ENCODE measurements around the gene GPR161. TPM values are rescaled to one million over a fixed set of nuclear protein-coding genes. Genes with fewer than 3 reads are reported as not detected.

GPR161 gene
- total and polyA plus RNA-seq, 2 donors (not counting 1 experiment from before 2014, with no cell fraction given), result 10.2 to 18.7 TPM

GRCh38 chr1:168083456-168084325, 53.0 kb downstream of the GPR161 start:
- Histone ChIP-seq H3K4me1 (ENCODE audit: control insufficient read depth, extremely low read depth, insufficient read depth, low read length) (peaks cover 19% of the 10 kb centered on the region), H3K27ac (ENCODE audit: insufficient read depth, low read length) (no peak overlapping the region), H2AFZ (ENCODE audit: low read length) (no peak overlapping the region), H3K79me2 (ENCODE audit: control insufficient read depth, insufficient read depth, low read length) (no peaks in the 10 kb centered on the region), H3K9me3 (ENCODE audit: control insufficient read depth, insufficient read depth, low read depth, low read length) (no peaks in the 10 kb centered on the region), H3K4me3 (replicated peaks in 1 of 4; ENCODE audit: control extremely low read depth in 1 of 4, insufficient read depth in 1 of 4, low read depth in 3 of 4, low read length in 4 of 4) (no peak overlapping the region), H3K27me3 (ENCODE audit: control insufficient read depth, insufficient read depth, low read length) (no peaks in the 10 kb centered on the region), H3K9ac (ENCODE audit: insufficient read depth, low read length) (no peak overlapping the region), H4K20me1 (ENCODE audit: control insufficient read depth, extremely low read depth, insufficient read depth, low read length) (no peaks in the 10 kb centered on the region), H3K4me2 (ENCODE audit: extremely low read depth, insufficient read depth, low read length) (no peak overlapping the region), H3K36me3 (ENCODE audit: control insufficient read depth, insufficient read depth, low read length) (peaks cover 3% of the 10 kb centered on the region)
- no peak for DNase-seq (ENCODE audit: low read depth in 2 of 2)
- TF ChIP-seq, protein P1, sequence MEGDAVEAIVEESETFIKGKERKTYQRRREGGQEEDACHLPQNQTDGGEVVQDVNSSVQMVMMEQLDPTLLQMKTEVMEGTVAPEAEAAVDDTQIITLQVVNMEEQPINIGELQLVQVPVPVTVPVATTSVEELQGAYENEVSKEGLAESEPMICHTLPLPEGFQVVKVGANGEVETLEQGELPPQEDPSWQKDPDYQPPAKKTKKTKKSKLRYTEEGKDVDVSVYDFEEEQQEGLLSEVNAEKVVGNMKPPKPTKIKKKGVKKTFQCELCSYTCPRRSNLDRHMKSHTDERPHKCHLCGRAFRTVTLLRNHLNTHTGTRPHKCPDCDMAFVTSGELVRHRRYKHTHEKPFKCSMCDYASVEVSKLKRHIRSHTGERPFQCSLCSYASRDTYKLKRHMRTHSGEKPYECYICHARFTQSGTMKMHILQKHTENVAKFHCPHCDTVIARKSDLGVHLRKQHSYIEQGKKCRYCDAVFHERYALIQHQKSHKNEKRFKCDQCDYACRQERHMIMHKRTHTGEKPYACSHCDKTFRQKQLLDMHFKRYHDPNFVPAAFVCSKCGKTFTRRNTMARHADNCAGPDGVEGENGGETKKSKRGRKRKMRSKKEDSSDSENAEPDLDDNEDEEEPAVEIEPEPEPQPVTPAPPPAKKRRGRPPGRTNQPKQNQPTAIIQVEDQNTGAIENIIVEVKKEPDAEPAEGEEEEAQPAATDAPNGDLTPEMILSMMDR (conservative IDR thresholded peaks at IDR 0.05 in 1 of 2, IDR thresholded peaks at IDR 0.05 in 1 of 2; ENCODE audit: low read depth in 1 of 2, low read length in 2 of 2), result no peak
- no peak for TF ChIP-seq EZH2 (IDR thresholded peaks at IDR 0.05; ENCODE audit: low read length, missing control alignments)

GRCh38 chr1:168082008-168082876, 54.5 kb downstream of the GPR161 start:
- no peaks in the 10 kb centered on the region for H4K20me1 ChIP-seq (ENCODE audit: control insufficient read depth, extremely low read depth, insufficient read depth, low read length)

More at GRCh38 chr1:168082008-168082876, 54.5 kb downstream of the GPR161 start:
- H2AFZ ChIP-seq (ENCODE audit: low read length), result no peak overlapping the region
- H3K4me1 ChIP-seq (ENCODE audit: control insufficient read depth, extremely low read depth, insufficient read depth, low read length), result peaks cover 19% of the 10 kb centered on the region
- H3K4me3 ChIP-seq (replicated peaks in 1 of 4; ENCODE audit: control extremely low read depth in 1 of 4, insufficient read depth in 1 of 4, low read depth in 3 of 4, low read length in 4 of 4), result no peak overlapping the region
- no peaks in the 10 kb centered on the region for H3K79me2 ChIP-seq (ENCODE audit: control insufficient read depth, insufficient read depth, low read length)
- H3K36me3 ChIP-seq (ENCODE audit: control insufficient read depth, insufficient read depth, low read length), result peaks cover 3% of the 10 kb centered on the region
- H3K4me2 ChIP-seq (ENCODE audit: extremely low read depth, insufficient read depth, low read length), result peak overlapping the region; percentile 1
- TF ChIP-seq EZH2 (IDR thresholded peaks at IDR 0.05; ENCODE audit: low read length, missing control alignments), result no peak
- TF ChIP-seq, protein P1 (conservative IDR thresholded peaks at IDR 0.05 in 1 of 2, IDR thresholded peaks at IDR 0.05 in 1 of 2; ENCODE audit: low read depth in 1 of 2, low read length in 2 of 2), result peak; percentile 92 to 97
- no peak overlapping the region for H3K9ac ChIP-seq (ENCODE audit: insufficient read depth, low read length)
- peak; percentile 59 to 75 for DNase-seq (ENCODE audit: low read depth in 2 of 2)
- H3K27me3 ChIP-seq (ENCODE audit: control insufficient read depth, insufficient read depth, low read length), result no peaks in the 10 kb centered on the region
- no peaks in the 10 kb centered on the region for H3K9me3 ChIP-seq (ENCODE audit: control insufficient read depth, insufficient read depth, low read depth, low read length)
- peak overlapping the region; percentile 74 for H3K27ac ChIP-seq (ENCODE audit: insufficient read depth, low read length)
